ENCODE results near the gene SLC25A11. TPM values are rescaled to one million over a fixed set of nuclear protein-coding genes. Genes with fewer than 3 reads are reported as not detected.
A peak's percentile ranks its signal among the peaks of the same experiment; 100 is the strongest.

SLC25A11 gene
- polyA plus RNA-seq (2013, experiment 1 of 2): 37.5 TPM
- 36.9 TPM for polyA plus RNA-seq (2013, experiment 2 of 2)

GRCh38 chr17:4939796-4940554, at the start of gene SLC25A11, which contains the start of gene RNF167:
Gene SLC25A11 (minus strand): TSS chr17:4940046. CDS start chr17:4939910, 136 bp downstream.
Gene RNF167 (plus strand): TSS chr17:4940268. CDS start chr17:4940910, 642 bp downstream.
- Histone ChIP-seq H2BK5ac (ENCODE audit: low read depth, low read length, poor library complexity, severe bottlenecking) (peak within 1 kb of the TSS; percentile 67), H3K79me1 (replicated peaks; ENCODE audit: low read length, poor library complexity, severe bottlenecking) (peaks cover 25% of the 10 kb centered on the region), H3K23ac (ENCODE audit: low read length in 2 of 2) (peak within 1 kb of the TSS in 1 of 2 experiments; percentile 77), H3K14ac (ENCODE audit: low read length in 2 of 2) (peak within 1 kb of the TSS; percentile 86 to 90), H3K4me2 (ENCODE audit: low read length, poor library complexity, severe bottlenecking) (peak within 1 kb of the TSS; percentile 94), H3K9me3 (ENCODE audit: control insufficient read depth, low read length) (no peaks in the 10 kb centered on the region), H3K36me3 (ENCODE audit: control insufficient read depth in 1 of 2, insufficient read depth in 2 of 2, low read depth in 1 of 2, low read length in 2 of 2) (peaks cover 61 to 66% of the 10 kb centered on the region in 2 experiments), H3K18ac (ENCODE audit: low read depth in 1 of 2, low read length in 2 of 2) (peak within 1 kb of the TSS; percentile 88 to 90), H2AK5ac (ENCODE audit: low read length, severe bottlenecking) (peak within 1 kb of the TSS; percentile 79), H2AFZ (ENCODE audit: low read depth, low read length) (peak within 1 kb of the TSS; percentile 57), H2BK15ac (ENCODE audit: low read depth, poor library complexity, severe bottlenecking) (no peak within 1 kb of the TSS), H4K8ac (ENCODE audit: low read length) (peak within 1 kb of the TSS; percentile 95), H3K9ac (ENCODE audit: low read length) (peak within 1 kb of the TSS; percentile 97), H2BK120ac (ENCODE audit: low read depth, low read length) (peak within 1 kb of the TSS; percentile 86), H3K4me3 (ENCODE audit: insufficient read depth in 1 of 2, low read depth in 1 of 2, low read length in 2 of 2) (peak within 1 kb of the TSS; percentile 80 to 98), H2BK12ac (ENCODE audit: low read length in 2 of 2) (no peak within 1 kb of the TSS), H3K27me3 (ENCODE audit: control insufficient read depth in 1 of 2, insufficient read depth in 1 of 2, low read length in 2 of 2) (no peaks in the 10 kb centered on the region), H3K4ac (ENCODE audit: low read depth in 1 of 2, low read length in 2 of 2) (peak within 1 kb of the TSS; percentile 95 to 96), H4K91ac (ENCODE audit: low read length) (peak within 1 kb of the TSS; percentile 94), H3K27ac (ENCODE audit: low read length, poor library complexity, severe bottlenecking) (peak within 1 kb of the TSS; percentile 98), H3K4me1 (ENCODE audit: control insufficient read depth, insufficient read depth, low read depth, low read length) (peaks cover 32% of the 10 kb centered on the region)
- DNase-seq: peak; percentile 100
- under 1% methylated on average over 68 of the region's 72 CpGs for WGBS

- Histone ChIP-seq H4K8ac (ENCODE audit: low read length) (peak overlapping the region; percentile 89), H3K4me2 (ENCODE audit: low read length, poor library complexity, severe bottlenecking) (peak overlapping the region; percentile 86), H3K27ac (ENCODE audit: low read length, poor library complexity, severe bottlenecking) (peak overlapping the region; percentile 8), H2AK5ac (ENCODE audit: low read length, severe bottlenecking) (no peak overlapping the region), H2BK12ac (ENCODE audit: low read length in 2 of 2) (no peak overlapping the region), H2BK120ac (ENCODE audit: low read depth, low read length) (no peak overlapping the region), H3K23ac (ENCODE audit: low read length in 2 of 2) (peak overlapping the region in 1 of 2 experiments; percentile 10), H3K4me1 (ENCODE audit: control insufficient read depth, insufficient read depth, low read depth, low read length) (peaks cover 20% of the 10 kb centered on the region), H3K9me3 (ENCODE audit: control insufficient read depth, low read length) (no peaks in the 10 kb centered on the region), H3K27me3 (ENCODE audit: control insufficient read depth in 1 of 2, insufficient read depth in 1 of 2, low read length in 2 of 2) (no peaks in the 10 kb centered on the region), H2AFZ (ENCODE audit: low read depth, low read length) (peak overlapping the region; percentile 80), H3K9ac (ENCODE audit: low read length) (peak overlapping the region; percentile 91), H4K91ac (ENCODE audit: low read length) (peak overlapping the region; percentile 15), H3K18ac (ENCODE audit: low read depth in 1 of 2, low read length in 2 of 2) (peak overlapping the region; percentile 78 to 90), H3K79me1 (replicated peaks; ENCODE audit: low read length, poor library complexity, severe bottlenecking) (peaks cover 6% of the 10 kb centered on the region), H2BK15ac (ENCODE audit: low read depth, poor library complexity, severe bottlenecking) (no peak overlapping the region), H3K4ac (ENCODE audit: low read depth in 1 of 2, low read length in 2 of 2) (peak overlapping the region; percentile 75 to 91), H3K36me3 (ENCODE audit: control insufficient read depth in 1 of 2, insufficient read depth in 2 of 2, low read depth in 1 of 2, low read length in 2 of 2) (peaks cover under 1 to 15% of the 10 kb centered on the region in 2 experiments), H3K4me3 (ENCODE audit: insufficient read depth in 1 of 2, low read depth in 1 of 2, low read length in 2 of 2) (peak overlapping the region; percentile 72 to 82), H2BK5ac (ENCODE audit: low read depth, low read length, poor library complexity, severe bottlenecking) (no peak overlapping the region), H3K14ac (ENCODE audit: low read length in 2 of 2) (peak overlapping the region in 1 of 2 experiments; percentile 81)
- 15% methylated on average over 25 of the region's 30 CpGs for WGBS
- DNase-seq: no peak
These were observed 48.1 kb upstream of the SLC25A11 start for GRCh38 chr17:4987767-4988567.

GRCh38 chr17:4986951-4987766, 47.3 kb upstream of the SLC25A11 start, which contains the start of gene CAMTA2:
Gene CAMTA2 (minus strand): TSS chr17:4987675. CDS start chr17:4986222, 1,453 bp downstream.
- Histone ChIP-seq H3K79me1 (replicated peaks; ENCODE audit: low read length, poor library complexity, severe bottlenecking) (peaks cover 6% of the 10 kb centered on the region), H3K36me3 (ENCODE audit: control insufficient read depth in 1 of 2, insufficient read depth in 2 of 2, low read depth in 1 of 2, low read length in 2 of 2) (peaks cover 8 to 23% of the 10 kb centered on the region in 2 experiments), H4K8ac (ENCODE audit: low read length) (peak within 1 kb of the TSS; percentile 89), H3K14ac (ENCODE audit: low read length in 2 of 2) (peak within 1 kb of the TSS in 1 of 2 experiments; percentile 81), H4K91ac (ENCODE audit: low read length) (peak within 1 kb of the TSS; percentile 64), H3K9ac (ENCODE audit: low read length) (peak within 1 kb of the TSS; percentile 91), H2BK12ac (ENCODE audit: low read length in 2 of 2) (peak within 1 kb of the TSS in 1 of 2 experiments; percentile 23), H2BK120ac (ENCODE audit: low read depth, low read length) (peak within 1 kb of the TSS; percentile 21), H3K4me2 (ENCODE audit: low read length, poor library complexity, severe bottlenecking) (peak within 1 kb of the TSS; percentile 86), H3K27me3 (ENCODE audit: control insufficient read depth in 1 of 2, insufficient read depth in 1 of 2, low read length in 2 of 2) (no peaks in the 10 kb centered on the region), H3K9me3 (ENCODE audit: control insufficient read depth, low read length) (no peaks in the 10 kb centered on the region), H3K27ac (ENCODE audit: low read length, poor library complexity, severe bottlenecking) (peak within 1 kb of the TSS; percentile 8), H2BK15ac (ENCODE audit: low read depth, poor library complexity, severe bottlenecking) (peak within 1 kb of the TSS; percentile 60), H3K23ac (ENCODE audit: low read length in 2 of 2) (peak within 1 kb of the TSS in 1 of 2 experiments; percentile 11), H3K18ac (ENCODE audit: low read depth in 1 of 2, low read length in 2 of 2) (peak within 1 kb of the TSS; percentile 86 to 90), H3K4me3 (ENCODE audit: insufficient read depth in 1 of 2, low read depth in 1 of 2, low read length in 2 of 2) (peak within 1 kb of the TSS; percentile 72 to 82), H2AK5ac (ENCODE audit: low read length, severe bottlenecking) (no peak within 1 kb of the TSS), H3K4ac (ENCODE audit: low read depth in 1 of 2, low read length in 2 of 2) (peak within 1 kb of the TSS; percentile 75 to 91), H3K4me1 (ENCODE audit: control insufficient read depth, insufficient read depth, low read depth, low read length) (peaks cover 20% of the 10 kb centered on the region), H2BK5ac (ENCODE audit: low read depth, low read length, poor library complexity, severe bottlenecking) (no peak within 1 kb of the TSS), H2AFZ (ENCODE audit: low read depth, low read length) (peak within 1 kb of the TSS; percentile 80)
- 3% methylated on average over 37 of the region's 78 CpGs for WGBS
- peak; percentile 72 for DNase-seq

Measured in mesenchymal stem cell (in vitro differentiated cells and primary cell).